Mesenchymal stem cell (in vitro differentiated cells and primary cell): ENCODE data around the gene HYKK.
"Not testable (repeated sequence)": the region's sequence is repeated elsewhere in the genome, so short reads cannot be mapped to it uniquely, and the experiment has no call there.

ENCODE experiments used
- DNase-seq: peaks from one replicate; pipeline ENCODE4 v3.0.0-alpha.2; 2013
- H2AFZ ChIP-seq: one replicate; pipeline ENCODE4 v1.6.1; 2013; ENCODE audit warnings: low read depth, mild to moderate bottlenecking, control low read depth, inconsistent platforms, low read length, moderate library complexity
- H2AK5ac ChIP-seq: 2 replicates; pipeline ENCODE4 v1.6.1; 2013; ENCODE audit warnings: low read length, moderate library complexity, mild to moderate bottlenecking, inconsistent platforms; ENCODE audit not compliant: severe bottlenecking
- H2BK120ac ChIP-seq: one replicate; pipeline ENCODE4 v1.6.1; 2013; ENCODE audit warnings: low read depth, mild to moderate bottlenecking, inconsistent platforms, low read length, moderate library complexity
- H2BK12ac ChIP-seq, 2 experiments: one replicate each; pipeline ENCODE4 v1.6.1; 2013; ENCODE audit warnings: inconsistent platforms in 2 of 2, low read length in 2 of 2, mild to moderate bottlenecking in 2 of 2, moderate library complexity in 2 of 2, control low read depth in 1 of 2
- H2BK15ac ChIP-seq: one replicate; pipeline ENCODE4 v1.6.1; 2013; ENCODE audit warnings: mild to moderate bottlenecking, low read depth, inconsistent platforms; ENCODE audit not compliant: poor library complexity, severe bottlenecking
- H2BK5ac ChIP-seq: 2 replicates; pipeline ENCODE4 v1.6.1; 2013; ENCODE audit warnings: low read depth, mild to moderate bottlenecking, low read length, control low read depth, inconsistent platforms; ENCODE audit not compliant: poor library complexity, severe bottlenecking
- H3K14ac ChIP-seq, 2 experiments: one replicate each; pipeline ENCODE4 v1.6.1; 2013; ENCODE audit warnings: inconsistent platforms in 2 of 2, low read length in 2 of 2, control low read depth in 1 of 2, mild to moderate bottlenecking in 1 of 2, moderate library complexity in 1 of 2
- H3K18ac ChIP-seq, 2 experiments: one replicate each; pipeline ENCODE4 v1.6.1; 2013; ENCODE audit warnings: inconsistent platforms in 2 of 2, low read length in 2 of 2, control low read depth in 1 of 2, low read depth in 1 of 2, mild to moderate bottlenecking in 1 of 2
- H3K23ac ChIP-seq, 2 experiments: one replicate each; pipeline ENCODE4 v1.6.1; 2013; ENCODE audit warnings: inconsistent platforms in 2 of 2, low read length in 2 of 2, mild to moderate bottlenecking in 2 of 2, moderate library complexity in 2 of 2, control low read depth in 1 of 2
- H3K27ac ChIP-seq: 2 replicates; pipeline ENCODE4 v1.5.1; 2013; ENCODE audit warnings: mild to moderate bottlenecking, moderate library complexity, low read length, control low read depth, inconsistent platforms; ENCODE audit not compliant: poor library complexity, severe bottlenecking
- H3K27me3 ChIP-seq, 2 experiments: 2 replicates each; pipeline versions ENCODE4 v1.6.1 to v1.7.0; 2013; ENCODE audit warnings: low read length in 2 of 2, mild to moderate bottlenecking in 2 of 2, moderate library complexity in 2 of 2, control low read depth in 1 of 2, inconsistent platforms in 1 of 2; ENCODE audit not compliant: control insufficient read depth in 1 of 2, insufficient read depth in 1 of 2
- H3K36me3 ChIP-seq, 2 experiments: 2 replicates each; pipeline versions ENCODE4 v1.6.1 to v1.7.0; 2013; ENCODE audit warnings: low read length in 2 of 2, control low read depth in 1 of 2, inconsistent platforms in 1 of 2, low read depth in 1 of 2, mild to moderate bottlenecking in 1 of 2; ENCODE audit not compliant: insufficient read depth in 2 of 2, control insufficient read depth in 1 of 2
- H3K4ac ChIP-seq, 2 experiments: one replicate each; pipeline ENCODE4 v1.6.1; 2013; ENCODE audit warnings: inconsistent platforms in 2 of 2, low read length in 2 of 2, mild to moderate bottlenecking in 2 of 2, moderate library complexity in 2 of 2, control low read depth in 1 of 2, low read depth in 1 of 2
- H3K4me1 ChIP-seq: 2 replicates; pipeline ENCODE4 v1.6.1; 2013; ENCODE audit warnings: low read depth, low read length, control low read depth; ENCODE audit not compliant: control insufficient read depth, insufficient read depth
- H3K4me2 ChIP-seq: 2 replicates; pipeline ENCODE4 v1.6.1; 2013; ENCODE audit warnings: low read length, mild to moderate bottlenecking, inconsistent platforms; ENCODE audit not compliant: poor library complexity, severe bottlenecking
- H3K4me3 ChIP-seq, 2 experiments: 2 replicates each; pipeline versions ENCODE4 v1.5.1 to v1.7.0; 2013; ENCODE audit warnings: low read length in 2 of 2, mild to moderate bottlenecking in 2 of 2, control low read depth in 1 of 2, low read depth in 1 of 2; ENCODE audit not compliant: insufficient read depth in 1 of 2
- H3K79me1 ChIP-seq: replicated peaks from 2 replicates; pipeline ENCODE4 v1.6.1; 2013; ENCODE audit warnings: mild to moderate bottlenecking, control low read depth, low read length, inconsistent platforms; ENCODE audit not compliant: poor library complexity, severe bottlenecking
- H3K9ac ChIP-seq: 2 replicates; pipeline ENCODE4 v1.7.0; 2013; ENCODE audit warnings: mild to moderate bottlenecking, low read length, moderate library complexity
- H3K9me3 ChIP-seq: 2 replicates; pipeline ENCODE4 v1.7.0; 2013; ENCODE audit warnings: mild to moderate bottlenecking, low read length; ENCODE audit not compliant: control insufficient read depth
- H4K8ac ChIP-seq: one replicate; pipeline ENCODE4 v1.6.1; 2013; ENCODE audit warnings: inconsistent platforms, mild to moderate bottlenecking, low read length, moderate library complexity
- H4K91ac ChIP-seq: one replicate; pipeline ENCODE4 v1.6.1; 2013; ENCODE audit warnings: mild to moderate bottlenecking, low read length, inconsistent platforms
- WGBS: methylation state at CpG from one replicate; pipeline ENCODE4 v1.1.7; 2013; ENCODE audit warnings: mixed read lengths; 5-methylcytosine and 5-hydroxymethylcytosine counted together

HYKK gene

GRCh38 chr15:78508272-78508671 lies 895 bp downstream of the HYKK start:
- no peak overlapping the region for H2BK15ac ChIP-seq
- peaks cover 0 to 10% of the 10 kb centered on the region in 2 experiments for H3K27me3 ChIP-seq
- no peaks in the 10 kb centered on the region for H3K79me1 ChIP-seq
- no peaks in the 10 kb centered on the region for H3K36me3 ChIP-seq
- 38% methylated on average over 4 of the region's 6 CpGs for WGBS
- H3K4me2 ChIP-seq: peak overlapping the region; percentile 88
- peak overlapping the region; percentile 84 for H3K9ac ChIP-seq
- H2AFZ ChIP-seq: no peak overlapping the region
- H3K4me3 ChIP-seq: peak overlapping the region in 1 of 2 experiments; percentile 92
- no peak for DNase-seq
- no peak overlapping the region for H2BK5ac ChIP-seq
- H3K14ac ChIP-seq: no peak overlapping the region
- H3K4me1 ChIP-seq: peaks cover 6% of the 10 kb centered on the region
- H3K27ac ChIP-seq: no peak overlapping the region
- H3K23ac ChIP-seq: no peak overlapping the region
- H2BK120ac ChIP-seq: no peak overlapping the region
- H3K9me3 ChIP-seq: no peaks in the 10 kb centered on the region
- no peak overlapping the region for H2AK5ac ChIP-seq
- no peak overlapping the region for H2BK12ac ChIP-seq
- H4K91ac ChIP-seq: no peak overlapping the region
- H3K18ac ChIP-seq: no peak overlapping the region
- H3K4ac ChIP-seq: no peak overlapping the region
- H4K8ac ChIP-seq: no peak overlapping the region

GRCh38 chr15:78509726-78510312 lies 2.4 kb downstream of the HYKK start:
- H3K4me2 ChIP-seq: no peak overlapping the region
- no peak overlapping the region for H4K8ac ChIP-seq
- H3K4me3 ChIP-seq: no peak overlapping the region
- no peak overlapping the region for H2BK12ac ChIP-seq
- H2BK120ac ChIP-seq: no peak overlapping the region
- H2BK5ac ChIP-seq: no peak overlapping the region
- no peak overlapping the region for H2BK15ac ChIP-seq
- H3K27ac ChIP-seq: no peak overlapping the region
- H3K4me1 ChIP-seq: peaks cover 6% of the 10 kb centered on the region
- H3K27me3 ChIP-seq: peaks cover 0 to 10% of the 10 kb centered on the region in 2 experiments
- no peak for DNase-seq
- no peaks in the 10 kb centered on the region for H3K79me1 ChIP-seq
- no peak overlapping the region for H2AK5ac ChIP-seq
- H3K14ac ChIP-seq: no peak overlapping the region
- H3K4ac ChIP-seq: no peak overlapping the region
- no peak overlapping the region for H3K9ac ChIP-seq
- H3K9me3 ChIP-seq: no peaks in the 10 kb centered on the region
- WGBS: 75% methylated on average over 5 of the region's 6 CpGs
- H4K91ac ChIP-seq: no peak overlapping the region
- H2AFZ ChIP-seq: no peak overlapping the region
- H3K18ac ChIP-seq: no peak overlapping the region
- no peak overlapping the region for H3K23ac ChIP-seq
- H3K36me3 ChIP-seq: no peaks in the 10 kb centered on the region

GRCh38 chr15:78520035-78520434 lies 12.7 kb downstream of the HYKK start:
- H2AFZ ChIP-seq: not testable (repeated sequence)

GRCh38 chr15:78524230-78524629 lies 16.9 kb downstream of the HYKK start:
- no peak overlapping the region for H3K9ac ChIP-seq
- H2AK5ac ChIP-seq: no peak overlapping the region
- WGBS: 74% methylated on average over 5 of the region's 5 CpGs
- H3K9me3 ChIP-seq: no peaks in the 10 kb centered on the region
- no peak overlapping the region for H2BK12ac ChIP-seq
- H2BK120ac ChIP-seq: no peak overlapping the region
- H2AFZ ChIP-seq: no peak overlapping the region
- H4K91ac ChIP-seq: no peak overlapping the region
- no peak overlapping the region for H2BK5ac ChIP-seq
- no peak overlapping the region for H3K4ac ChIP-seq
- H3K4me2 ChIP-seq: no peak overlapping the region
- H3K18ac ChIP-seq: no peak overlapping the region
- H3K4me1 ChIP-seq: no peaks in the 10 kb centered on the region
- no peak overlapping the region for H3K14ac ChIP-seq
- H3K36me3 ChIP-seq: no peaks in the 10 kb centered on the region
- H3K27me3 ChIP-seq: no peaks in the 10 kb centered on the region
- H4K8ac ChIP-seq: no peak overlapping the region
- no peak overlapping the region for H3K27ac ChIP-seq
- no peak overlapping the region for H2BK15ac ChIP-seq
- no peak overlapping the region for H3K23ac ChIP-seq
- DNase-seq: no peak
- H3K4me3 ChIP-seq: no peak overlapping the region
- H3K79me1 ChIP-seq: no peaks in the 10 kb centered on the region

More at GRCh38 chr15:78520035-78520434, 12.7 kb downstream of the HYKK start:
- H3K27ac ChIP-seq, H2BK15ac ChIP-seq, H3K18ac ChIP-seq, H3K23ac ChIP-seq, DNase-seq, H3K79me1 ChIP-seq, H2BK5ac ChIP-seq, H3K27me3 ChIP-seq, H2BK12ac ChIP-seq, H3K4me2 ChIP-seq, H3K4me1 ChIP-seq, H3K4me3 ChIP-seq, H3K9ac ChIP-seq, H4K8ac ChIP-seq, H4K91ac ChIP-seq, H2AK5ac ChIP-seq, H3K36me3 ChIP-seq, H3K9me3 ChIP-seq, H3K4ac ChIP-seq, H2BK120ac ChIP-seq, H3K14ac ChIP-seq: not testable (repeated sequence)
- 100% methylated on average over 1 of the region's 3 CpGs for WGBS
